WTC11 (cell line): Measurements from ENCODE around the gene PCDHAC2. TPM values are rescaled to one million over a fixed set of nuclear protein-coding genes. Genes with fewer than 3 reads are reported as not detected.

Source experiments
- ATAC-seq: fragments of 200-7000 bp; cut with Tn5 transposase; 2 replicates; pipeline ENCODE4 v1.10.0; 2021; ENCODE audit warnings: mild to moderate bottlenecking, moderate library complexity
- CTCF ChIA-PET: fragments of 300-600 bp; sonication (Branson Sonifier 250); formaldehyde crosslinking; loops from one replicate; lab custom pipeline; 2021; ENCODE audit warnings: antibody characterized with exemption; lab: Charles Lee
- POLR2A ChIA-PET: fragments of 350-600 bp; sonication (Branson Sonifier 250); formaldehyde crosslinking; loops from one replicate; lab custom pipeline; 2021; ENCODE audit warnings: antibody characterized with exemption; lab: Charles Lee
- DNase-seq: peaks from one replicate; pipeline ENCODE4 v3.0.0; 2021; ENCODE audit warnings: low spot score
- H3K27ac Mint-ChIP-seq: 2 replicates; pipeline ENCODE4 v1.8.0; 2021; ENCODE audit warnings: mixed read lengths
- H3K27me3 Mint-ChIP-seq: 2 replicates; pipeline ENCODE4 v1.8.0; 2021; ENCODE audit warnings: low read depth, mild to moderate bottlenecking, moderate library complexity, mixed read lengths
- H3K36me3 Mint-ChIP-seq: 2 replicates; pipeline ENCODE4 v1.8.0; 2021; ENCODE audit warnings: mixed read lengths
- H3K4me1 Mint-ChIP-seq: 2 replicates; pipeline ENCODE4 v1.8.0; 2022; ENCODE audit warnings: mixed read lengths
- H3K4me3 Mint-ChIP-seq: 2 replicates; pipeline ENCODE4 v1.8.0; 2021; ENCODE audit warnings: mild to moderate bottlenecking, moderate library complexity, mixed read lengths
- H3K9me3 Mint-ChIP-seq: 2 replicates; pipeline ENCODE4 v1.8.0; 2021; ENCODE audit warnings: mixed read lengths
- ATF1 ChIP-seq: sonication (generic); formaldehyde crosslinking; IDR thresholded peaks from 2 replicates; pipeline ENCODE4 v1.8.1; 2023; ENCODE audit warnings: mild to moderate bottlenecking, moderate library complexity, missing genetic modification reagents
- CBFB ChIP-seq: sonication (generic); formaldehyde crosslinking; IDR thresholded peaks from 2 replicates; pipeline ENCODE4 v1.8.1; 2022; ENCODE audit warnings: mild to moderate bottlenecking, low read depth, missing genetic modification reagents
- ERG ChIP-seq: fragments of 250-450 bp; sonication (Bioruptor Pico); IDR thresholded peaks from 2 replicates; pipeline ENCODE4 v1.8.0; 2021; ENCODE audit warnings: mild to moderate bottlenecking
- GABPB1 ChIP-seq: sonication (generic); formaldehyde crosslinking; IDR thresholded peaks from 2 replicates; pipeline ENCODE4 v1.8.1; 2023; ENCODE audit warnings: mild to moderate bottlenecking, missing genetic modification reagents
- HMGXB4 ChIP-seq: sonication (generic); formaldehyde crosslinking; IDR thresholded peaks from 2 replicates; pipeline ENCODE4 v1.8.1; 2023; ENCODE audit warnings: mild to moderate bottlenecking, moderate library complexity, missing genetic modification reagents
- IRF1 ChIP-seq: sonication (generic); formaldehyde crosslinking; IDR thresholded peaks from 2 replicates; pipeline ENCODE4 v1.8.0; 2023; ENCODE audit warnings: missing genetic modification reagents
- IRF2 ChIP-seq: sonication (generic); formaldehyde crosslinking; IDR thresholded peaks from 2 replicates; pipeline ENCODE4 v1.8.0; 2022; ENCODE audit warnings: low read depth, missing genetic modification reagents, borderline replicate concordance
- NFATC4 ChIP-seq: fragments of 250-450 bp; sonication (Bioruptor Pico); IDR thresholded peaks from 2 replicates; pipeline ENCODE4 v1.9.0; 2021; ENCODE audit warnings: mild to moderate bottlenecking
- NFYB ChIP-seq: sonication (generic); formaldehyde crosslinking; conservative IDR thresholded peaks from 2 replicates; pipeline ENCODE4 v1.8.0; 2022; ENCODE audit warnings: low read depth, missing genetic modification reagents
- OVOL2 ChIP-seq: fragments of 250-450 bp; sonication (Bioruptor Pico); IDR thresholded peaks from 2 replicates; pipeline ENCODE4 v1.9.0; 2021; ENCODE audit warnings: mild to moderate bottlenecking, borderline replicate concordance
- USF1 ChIP-seq: sonication (generic); formaldehyde crosslinking; IDR thresholded peaks from 2 replicates; pipeline ENCODE4 v1.8.0; 2022; ENCODE audit warnings: mild to moderate bottlenecking, missing genetic modification reagents
- ZNF263 ChIP-seq: sonication (generic); formaldehyde crosslinking; IDR thresholded peaks from 2 replicates; pipeline ENCODE4 v1.8.1; 2022; ENCODE audit warnings: low read depth, mild to moderate bottlenecking, moderate library complexity, missing genetic modification reagents
- ZNF671 ChIP-seq: fragments of 250-450 bp; sonication (Bioruptor Pico); IDR thresholded peaks from 2 replicates; pipeline ENCODE4 v1.8.0; 2021; ENCODE audit warnings: mild to moderate bottlenecking
- total RNA-seq: library from RNA; stranded (reverse); gene quantifications from 3 replicates; pipeline ENCODE4 v1.2.3, GENCODE V29; 2021
- TF ChIP-seq, protein P1 (sequence below): sonication (generic); formaldehyde crosslinking; IDR thresholded peaks from 2 replicates; pipeline ENCODE4 v1.8.0; 2023; ENCODE audit warnings: mild to moderate bottlenecking, missing genetic modification reagents
- TF ChIP-seq, protein P2 (sequence below): fragments of 250-450 bp; sonication (Bioruptor Pico); IDR thresholded peaks from 2 replicates; pipeline ENCODE4 v1.9.0; 2021; ENCODE audit warnings: mild to moderate bottlenecking, borderline replicate concordance

PCDHAC2 gene
- total RNA-seq, 1 experiment from 2014 or later = 11.3 TPM

GRCh38 chr5:140946578-140946977, 19.7 kb upstream of the PCDHAC2 start:
- H3K9me3 Mint-ChIP-seq = peaks cover 16% of the 10 kb centered on the region

GRCh38 chr5:140951636-140952035, 14.6 kb upstream of the PCDHAC2 start:
- no peak for ATAC-seq
- TF ChIP-seq ATF1 (no peak), CBFB (no peak), ERG (CRISPR knock-in tag) (no peak)
- Mint-ChIP-seq H3K4me3 (no peak overlapping the region), H3K36me3 (0 out of 2 replicates have a peak, but pooled peaks cover 3% of the 10 kb centered on the region), H3K27ac (no peak overlapping the region), H3K27me3 (no peaks in the 10 kb centered on the region), H3K9me3 (peaks cover 25% of the 10 kb centered on the region), H3K4me1 (peaks cover 12% of the 10 kb centered on the region)
- CTCF ChIA-PET = interaction anchor here (0.9 to 1.3 kb wide), 2 partner anchors 38 to 89 kb away, joined by 3 to 5 read pairs; no protein-coding TSS in a partner anchor
- no peak for DNase-seq
- POLR2A ChIA-PET = no interaction called here

More at GRCh38 chr5:140946578-140946977, 19.7 kb upstream of the PCDHAC2 start:
- no peak for ATAC-seq
- ChIA-PET CTCF (interaction anchor here (0.9 kb wide), 1 partner anchor 93 kb away, joined by 3 read pairs; no protein-coding TSS in a partner anchor), POLR2A (no interaction called here)
- no peaks in the 10 kb centered on the region for H3K4me1 Mint-ChIP-seq
- peaks cover 5% of the 10 kb centered on the region; the same call in 1 of the 2 replicates for H3K36me3 Mint-ChIP-seq
- H3K4me3 Mint-ChIP-seq = no peak overlapping the region
- H3K27me3 Mint-ChIP-seq = no peaks in the 10 kb centered on the region
- TF ChIP-seq IRF1 (CRISPR knock-in tag) = no peak
- no peak for TF ChIP-seq GABPB1 (CRISPR knock-in tag)
- TF ChIP-seq ZNF671 (CRISPR knock-in tag) = no peak
- no peak for TF ChIP-seq ZNF263
- TF ChIP-seq OVOL2 = no peak
- no peak for TF ChIP-seq HMGXB4
- no peak for TF ChIP-seq NFYB (CRISPR knock-in tag)
- no peak for TF ChIP-seq NFATC4 (CRISPR knock-in tag)
- TF ChIP-seq, protein P1, sequence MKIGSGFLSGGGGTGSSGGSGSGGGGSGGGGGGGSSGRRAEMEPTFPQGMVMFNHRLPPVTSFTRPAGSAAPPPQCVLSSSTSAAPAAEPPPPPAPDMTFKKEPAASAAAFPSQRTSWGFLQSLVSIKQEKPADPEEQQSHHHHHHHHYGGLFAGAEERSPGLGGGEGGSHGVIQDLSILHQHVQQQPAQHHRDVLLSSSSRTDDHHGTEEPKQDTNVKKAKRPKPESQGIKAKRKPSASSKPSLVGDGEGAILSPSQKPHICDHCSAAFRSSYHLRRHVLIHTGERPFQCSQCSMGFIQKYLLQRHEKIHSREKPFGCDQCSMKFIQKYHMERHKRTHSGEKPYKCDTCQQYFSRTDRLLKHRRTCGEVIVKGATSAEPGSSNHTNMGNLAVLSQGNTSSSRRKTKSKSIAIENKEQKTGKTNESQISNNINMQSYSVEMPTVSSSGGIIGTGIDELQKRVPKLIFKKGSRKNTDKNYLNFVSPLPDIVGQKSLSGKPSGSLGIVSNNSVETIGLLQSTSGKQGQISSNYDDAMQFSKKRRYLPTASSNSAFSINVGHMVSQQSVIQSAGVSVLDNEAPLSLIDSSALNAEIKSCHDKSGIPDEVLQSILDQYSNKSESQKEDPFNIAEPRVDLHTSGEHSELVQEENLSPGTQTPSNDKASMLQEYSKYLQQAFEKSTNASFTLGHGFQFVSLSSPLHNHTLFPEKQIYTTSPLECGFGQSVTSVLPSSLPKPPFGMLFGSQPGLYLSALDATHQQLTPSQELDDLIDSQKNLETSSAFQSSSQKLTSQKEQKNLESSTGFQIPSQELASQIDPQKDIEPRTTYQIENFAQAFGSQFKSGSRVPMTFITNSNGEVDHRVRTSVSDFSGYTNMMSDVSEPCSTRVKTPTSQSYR (CRISPR knock-in tag) = no peak
- TF ChIP-seq, all 79 proteins: peak for 0
- DNase-seq = no peak
- no peak overlapping the region for H3K27ac Mint-ChIP-seq

GRCh38 chr5:140953234-140953633, 13.0 kb upstream of the PCDHAC2 start:
- peaks cover 12% of the 10 kb centered on the region for H3K4me1 Mint-ChIP-seq
- CTCF ChIA-PET = interaction anchor here (0.5 to 1.5 kb wide), 4 partner anchors 14 to 138 kb away, joined by 3 to 5 read pairs (median 4); partner anchors contain the start of gene PCDHAC2
- peak overlapping the region; percentile 26; the same call in 1 of the 2 replicates for H3K27ac Mint-ChIP-seq
- H3K27me3 Mint-ChIP-seq = no peaks in the 10 kb centered on the region
- H3K4me3 Mint-ChIP-seq = no peak overlapping the region
- DNase-seq = no peak
- peak; percentile 77 for ATAC-seq
- H3K9me3 Mint-ChIP-seq = peaks cover 25% of the 10 kb centered on the region
- 0 out of 2 replicates have a peak, but pooled peaks cover 3% of the 10 kb centered on the region for H3K36me3 Mint-ChIP-seq
- POLR2A ChIA-PET = interaction anchor here (0.6 kb wide), 1 partner anchor 49 kb away, joined by 3 read pairs; no protein-coding TSS in a partner anchor
- TF ChIP-seq NFYB (CRISPR knock-in tag) (no peak), USF1 (no peak), IRF2 (CRISPR knock-in tag) (no peak)
- TF ChIP-seq, protein P1 (CRISPR knock-in tag) = no peak
- TF ChIP-seq, protein P2, sequence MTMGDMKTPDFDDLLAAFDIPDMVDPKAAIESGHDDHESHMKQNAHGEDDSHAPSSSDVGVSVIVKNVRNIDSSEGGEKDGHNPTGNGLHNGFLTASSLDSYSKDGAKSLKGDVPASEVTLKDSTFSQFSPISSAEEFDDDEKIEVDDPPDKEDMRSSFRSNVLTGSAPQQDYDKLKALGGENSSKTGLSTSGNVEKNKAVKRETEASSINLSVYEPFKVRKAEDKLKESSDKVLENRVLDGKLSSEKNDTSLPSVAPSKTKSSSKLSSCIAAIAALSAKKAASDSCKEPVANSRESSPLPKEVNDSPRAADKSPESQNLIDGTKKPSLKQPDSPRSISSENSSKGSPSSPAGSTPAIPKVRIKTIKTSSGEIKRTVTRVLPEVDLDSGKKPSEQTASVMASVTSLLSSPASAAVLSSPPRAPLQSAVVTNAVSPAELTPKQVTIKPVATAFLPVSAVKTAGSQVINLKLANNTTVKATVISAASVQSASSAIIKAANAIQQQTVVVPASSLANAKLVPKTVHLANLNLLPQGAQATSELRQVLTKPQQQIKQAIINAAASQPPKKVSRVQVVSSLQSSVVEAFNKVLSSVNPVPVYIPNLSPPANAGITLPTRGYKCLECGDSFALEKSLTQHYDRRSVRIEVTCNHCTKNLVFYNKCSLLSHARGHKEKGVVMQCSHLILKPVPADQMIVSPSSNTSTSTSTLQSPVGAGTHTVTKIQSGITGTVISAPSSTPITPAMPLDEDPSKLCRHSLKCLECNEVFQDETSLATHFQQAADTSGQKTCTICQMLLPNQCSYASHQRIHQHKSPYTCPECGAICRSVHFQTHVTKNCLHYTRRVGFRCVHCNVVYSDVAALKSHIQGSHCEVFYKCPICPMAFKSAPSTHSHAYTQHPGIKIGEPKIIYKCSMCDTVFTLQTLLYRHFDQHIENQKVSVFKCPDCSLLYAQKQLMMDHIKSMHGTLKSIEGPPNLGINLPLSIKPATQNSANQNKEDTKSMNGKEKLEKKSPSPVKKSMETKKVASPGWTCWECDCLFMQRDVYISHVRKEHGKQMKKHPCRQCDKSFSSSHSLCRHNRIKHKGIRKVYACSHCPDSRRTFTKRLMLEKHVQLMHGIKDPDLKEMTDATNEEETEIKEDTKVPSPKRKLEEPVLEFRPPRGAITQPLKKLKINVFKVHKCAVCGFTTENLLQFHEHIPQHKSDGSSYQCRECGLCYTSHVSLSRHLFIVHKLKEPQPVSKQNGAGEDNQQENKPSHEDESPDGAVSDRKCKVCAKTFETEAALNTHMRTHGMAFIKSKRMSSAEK = no peak
